Peyer's patch (tissue), 4 donors: ENCODE measurements around the gene TAAR2. TPM values are rescaled to one million over a fixed set of nuclear protein-coding genes. Genes with fewer than 3 reads are reported as not detected.

Experiments
- DNase-seq, 3 donors: peaks; one replicate each; pipeline ENCODE4 v3.0.0-alpha.2; 2017 to 2019
- H3K27ac ChIP-seq, 4 donors: fragments of 200-600 bp; sonication (generic); one replicate each; pipeline ENCODE4 v1.5.1; 2016 to 2019
- H3K27me3 ChIP-seq, 2 donors: fragments of 200-600 bp; sonication (generic); one replicate each; pipeline ENCODE4 v1.5.1; 2019
- H3K36me3 ChIP-seq, 3 donors: fragments of 200-600 bp; sonication (generic); one replicate each; pipeline ENCODE4 v1.5.1; 2016 to 2019
- H3K4me1 ChIP-seq, 4 donors: fragments of 200-600 bp; sonication (generic); one replicate each; pipeline ENCODE4 v1.5.1; 2016 to 2019
- H3K4me3 ChIP-seq, 4 donors: fragments of 200-600 bp; sonication (generic); 1 replicate in 3 of 4; 2 replicates in 1 of 4; pipeline ENCODE4 v1.5.1; 2016 to 2019; ENCODE audit warnings: mild to moderate bottlenecking in 1 of 4
- H3K9me3 ChIP-seq, 4 donors: fragments of 200-600 bp; sonication (generic); one replicate each; pipeline ENCODE4 v1.5.1; 2016 to 2019; ENCODE audit warnings: mild to moderate bottlenecking in 1 of 4
- POLR2A ChIP-seq, 2 donors: fragments of 450-650 bp; IDR thresholded peaks; one replicate each; pipeline ENCODE4 v1.5.1; 2017; ENCODE audit warnings: antibody characterized with exemption in 2 of 2, mild to moderate bottlenecking in 2 of 2, moderate library complexity in 2 of 2
- total RNA-seq, 4 donors: library from RNA; depleted of rRNA; stranded (reverse); fragments of >200 nt; gene quantifications; one replicate each; pipeline ENCODE4 v1.1.0, GENCODE V29; 2016
- TF ChIP-seq, protein P1 (sequence below), 6 experiments: fragments of 450-650 bp in 4 of 6; fragments of 200-600 bp in 2 of 6; sonication (generic) in 1 of 6; IDR thresholded peaks; one replicate each; pipeline ENCODE4 v1.5.1; 2017 to 2019; ENCODE audit warnings: antibody characterized with exemption in 6 of 6, mild to moderate bottlenecking in 3 of 6, moderate library complexity in 1 of 6

TAAR2 gene
- total RNA-seq, 4 donors from 2014 or later: not detected

DNA sequence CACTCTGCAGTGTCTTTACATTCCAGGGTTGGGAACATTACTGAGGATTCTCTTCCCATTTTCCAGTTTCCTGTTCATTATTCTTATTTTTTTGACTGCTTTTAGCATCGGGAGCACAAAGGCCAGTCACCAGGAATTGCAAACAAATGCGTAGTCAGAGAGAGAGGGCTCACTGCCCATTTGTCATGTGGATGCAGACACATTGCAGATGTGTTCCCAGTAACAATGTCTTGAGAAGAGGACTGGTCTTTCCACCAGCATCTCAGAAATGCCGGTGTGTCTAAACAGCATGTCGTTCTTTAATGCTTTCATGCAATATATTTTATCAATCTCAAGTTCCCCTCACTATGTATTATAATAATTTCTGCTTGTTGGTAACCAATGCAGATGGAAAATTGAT is 54.9 kb downstream of the TAAR2 start:
- no peak for DNase-seq
- Histone ChIP-seq H3K4me1 (no peaks in the 10 kb centered on the region), H3K36me3 (no peaks in the 10 kb centered on the region), H3K27ac (no peak overlapping the region), H3K27me3 (no peaks in the 10 kb centered on the region), H3K9me3 (no peaks in the 10 kb centered on the region), H3K4me3 (no peak overlapping the region)
- TF ChIP-seq, protein P1, sequence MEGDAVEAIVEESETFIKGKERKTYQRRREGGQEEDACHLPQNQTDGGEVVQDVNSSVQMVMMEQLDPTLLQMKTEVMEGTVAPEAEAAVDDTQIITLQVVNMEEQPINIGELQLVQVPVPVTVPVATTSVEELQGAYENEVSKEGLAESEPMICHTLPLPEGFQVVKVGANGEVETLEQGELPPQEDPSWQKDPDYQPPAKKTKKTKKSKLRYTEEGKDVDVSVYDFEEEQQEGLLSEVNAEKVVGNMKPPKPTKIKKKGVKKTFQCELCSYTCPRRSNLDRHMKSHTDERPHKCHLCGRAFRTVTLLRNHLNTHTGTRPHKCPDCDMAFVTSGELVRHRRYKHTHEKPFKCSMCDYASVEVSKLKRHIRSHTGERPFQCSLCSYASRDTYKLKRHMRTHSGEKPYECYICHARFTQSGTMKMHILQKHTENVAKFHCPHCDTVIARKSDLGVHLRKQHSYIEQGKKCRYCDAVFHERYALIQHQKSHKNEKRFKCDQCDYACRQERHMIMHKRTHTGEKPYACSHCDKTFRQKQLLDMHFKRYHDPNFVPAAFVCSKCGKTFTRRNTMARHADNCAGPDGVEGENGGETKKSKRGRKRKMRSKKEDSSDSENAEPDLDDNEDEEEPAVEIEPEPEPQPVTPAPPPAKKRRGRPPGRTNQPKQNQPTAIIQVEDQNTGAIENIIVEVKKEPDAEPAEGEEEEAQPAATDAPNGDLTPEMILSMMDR (IDR thresholded peaks at IDR 0.05): no peak
- TF ChIP-seq POLR2A (IDR thresholded peaks at IDR 0.05): no peak

DNA sequence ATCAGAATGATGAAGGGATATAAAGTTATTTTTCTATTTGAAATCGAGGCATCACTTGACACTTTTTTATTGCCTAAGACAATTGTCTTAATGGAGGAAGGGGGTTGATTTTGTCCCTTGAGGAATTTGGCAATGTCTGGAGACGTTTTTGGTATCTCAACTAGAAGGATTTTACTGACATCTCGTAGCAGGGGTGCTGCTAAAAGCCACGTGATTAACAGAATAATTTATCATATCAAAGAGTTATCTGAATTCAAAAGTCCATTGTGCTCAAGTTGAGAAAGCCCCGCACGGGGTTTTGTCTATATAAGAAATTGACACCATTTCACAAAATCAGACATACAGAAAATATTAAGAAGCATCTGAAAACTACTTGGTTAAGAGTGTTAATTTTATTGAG is 55.5 kb downstream of the TAAR2 start:
- Histone ChIP-seq H3K27me3 (no peaks in the 10 kb centered on the region), H3K4me3 (no peak overlapping the region), H3K27ac (no peak overlapping the region), H3K9me3 (no peaks in the 10 kb centered on the region), H3K4me1 (no peaks in the 10 kb centered on the region), H3K36me3 (no peaks in the 10 kb centered on the region)
- no peak for TF ChIP-seq POLR2A (IDR thresholded peaks at IDR 0.05)
- no peak for DNase-seq

DNA sequence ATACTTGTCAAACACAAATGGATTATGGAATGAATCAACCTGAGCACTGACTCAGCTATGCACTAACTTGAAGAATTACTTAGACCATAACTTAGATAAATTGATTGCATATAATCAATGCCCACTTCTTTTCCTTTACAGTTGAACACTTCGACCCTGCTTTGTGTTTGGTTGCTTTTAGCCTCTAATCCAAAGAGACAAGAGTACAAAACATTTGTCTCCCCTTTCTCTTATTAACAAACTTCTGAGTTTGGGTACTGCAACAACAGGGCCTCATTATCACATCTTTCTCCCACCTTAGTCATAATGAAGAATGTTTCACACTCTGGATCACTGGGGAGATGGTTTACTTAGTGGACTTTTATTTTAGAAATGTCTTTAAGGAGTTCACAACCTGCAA is 56.5 kb downstream of the TAAR2 start:
- DNase-seq: no peak
- no peak overlapping the region for H3K4me3 ChIP-seq
- no peak overlapping the region for H3K27ac ChIP-seq
- H3K36me3 ChIP-seq: no peaks in the 10 kb centered on the region
- H3K27me3 ChIP-seq: no peaks in the 10 kb centered on the region
- H3K4me1 ChIP-seq: no peaks in the 10 kb centered on the region
- no peak for TF ChIP-seq POLR2A (IDR thresholded peaks at IDR 0.05)
- TF ChIP-seq, protein P1 (IDR thresholded peaks at IDR 0.05): no peak
- H3K9me3 ChIP-seq: no peaks in the 10 kb centered on the region

Other genes with a start within 250 kb of the TAAR2 start
- 1 to 10 TPM in 3 of 4 donors, not detected in 1; 1.2 to 4.1 (median 3.8) TPM for gene MOXD1, start 222.8 kb downstream of the TAAR2 start, total RNA-seq
- 10 to 100 TPM; 31.4 to 65.9 (median 51.9) TPM for gene STX7, start 111.2 kb downstream of the TAAR2 start, total RNA-seq
- not detected for gene TAAR9, start 86.0 kb downstream of the TAAR2 start, total RNA-seq
- not detected for gene TAAR8, start 71.6 kb downstream of the TAAR2 start, total RNA-seq
- not detected for gene TAAR6, start 54.0 kb downstream of the TAAR2 start, total RNA-seq
- not detected for gene TAAR5, start 34.5 kb downstream of the TAAR2 start, total RNA-seq
- gene TAAR1, start 34.9 kb upstream of the TAAR2 start, total RNA-seq: not detected
- 100 to 1,000 TPM in 2 of 4 donors, 10 to 100 TPM in 1, 1 to 10 TPM in 1; 4.1 to 296 (median 96.2) TPM for gene VNN1, start 89.8 kb upstream of the TAAR2 start, total RNA-seq
- 10 to 100 TPM in 1 of 4 donors, 1 to 10 TPM in 1, under 1 TPM in 1, not detected in 1; 0.57 to 10.7 (median 1.1) TPM for gene VNN2, start 133.6 kb upstream of the TAAR2 start, total RNA-seq
- gene SLC18B1, start 174.4 kb upstream of the TAAR2 start, total RNA-seq: 10 to 100 TPM in 2 of 4 donors, 1 to 10 TPM in 2; 2.5 to 16.4 (median 9.0) TPM
- 1,000 to 10,000 TPM in 1 of 4 donors, 100 to 1,000 TPM in 3; 323 to 1,787 (median 560) TPM for gene RPS12, start 190.3 kb upstream of the TAAR2 start, total RNA-seq